OCI-LY1 (cell line): Measurements from ENCODE around the gene IL20.
A peak's percentile ranks its signal among the peaks of the same experiment; 100 is the strongest.

Experiments
- H2AFZ ChIP-seq: fragments of 200-600 bp; sonication (generic), shearing (Covaris generic); 2 replicates; pipeline ENCODE4 v1.6.0; 2014; ENCODE audit warnings: antibody characterized with exemption, mild to moderate bottlenecking, low read length
- H3F3A ChIP-seq: fragments of 200-600 bp; sonication (generic), shearing (Covaris generic); 2 replicates; pipeline ENCODE4 v1.6.0; 2014; ENCODE audit warnings: mild to moderate bottlenecking, antibody characterized with exemption, low read length, moderate library complexity; ENCODE audit not compliant: insufficient read depth
- H3K27ac ChIP-seq: fragments of 200-600 bp; sonication (generic); 2 replicates; pipeline ENCODE4 v1.5.1; 2014; ENCODE audit warnings: low read length, mixed run types, mild to moderate bottlenecking, low read depth; ENCODE audit not compliant: poor library complexity, severe bottlenecking
- H3K27me3 ChIP-seq: fragments of 200-600 bp; sonication (generic); 2 replicates; pipeline ENCODE4 v1.6.0; 2014; ENCODE audit warnings: antibody characterized with exemption, mild to moderate bottlenecking, low read length, moderate library complexity; ENCODE audit not compliant: insufficient read depth
- H3K36me3 ChIP-seq: fragments of 200-600 bp; sonication (generic); 2 replicates; pipeline ENCODE4 v1.6.1; 2014; ENCODE audit warnings: mild to moderate bottlenecking, antibody characterized with exemption, low read length, moderate library complexity, mixed read lengths; ENCODE audit not compliant: insufficient read depth
- H3K4me1 ChIP-seq: fragments of 200-600 bp; sonication (generic); 2 replicates; pipeline ENCODE4 v1.5.1; 2014; ENCODE audit warnings: mild to moderate bottlenecking, low read length, moderate library complexity; ENCODE audit not compliant: insufficient read depth, severe bottlenecking
- H3K4me2 ChIP-seq: fragments of 200-600 bp; sonication (generic), shearing (Covaris generic); 2 replicates; pipeline ENCODE4 v1.6.1; 2014; ENCODE audit warnings: low read length
- H3K4me3 ChIP-seq: fragments of 200-600 bp; sonication (generic); 2 replicates; pipeline ENCODE4 v1.5.1; 2014; ENCODE audit warnings: low read length, low read depth, mild to moderate bottlenecking, mixed read lengths; ENCODE audit not compliant: poor library complexity, severe bottlenecking
- H3K79me2 ChIP-seq: fragments of 200-600 bp; shearing (Covaris generic); 2 replicates; pipeline ENCODE4 v1.6.1; 2016; ENCODE audit warnings: mixed run types, low read length, mixed read lengths; ENCODE audit not compliant: insufficient read depth
- H3K9ac ChIP-seq: fragments of 200-600 bp; sonication (generic), shearing (Covaris generic); 2 replicates; pipeline ENCODE4 v1.6.1; 2014; ENCODE audit warnings: mild to moderate bottlenecking, low read length, mixed read lengths
- H3K9me2 ChIP-seq: fragments of 200-600 bp; sonication (generic), shearing (Covaris generic); 2 replicates; pipeline ENCODE4 v1.6.1; 2014; ENCODE audit warnings: low read depth, mild to moderate bottlenecking, low read length, mixed read lengths
- H3K9me3 ChIP-seq: fragments of 200-600 bp; shearing (Covaris generic); 2 replicates; pipeline ENCODE4 v1.6.1; 2014; ENCODE audit warnings: low read length, mixed read lengths
- H4K20me1 ChIP-seq: fragments of 200-600 bp; sonication (generic), shearing (Covaris generic); 2 replicates; pipeline ENCODE4 v1.6.0; 2016; ENCODE audit warnings: mild to moderate bottlenecking, low read length; ENCODE audit not compliant: insufficient read depth
- EZH2 ChIP-seq: fragments of 200-600 bp; sonication (generic), shearing (Covaris generic); IDR thresholded peaks from 2 replicates; pipeline ENCODE4 v1.8.0; 2017; ENCODE audit warnings: borderline replicate concordance, mixed run types, mild to moderate bottlenecking, antibody characterized with exemption, low read length, moderate library complexity, mixed read lengths
- TF ChIP-seq, protein P1 (sequence below): fragments of 200-600 bp; sonication (generic), shearing (Covaris generic); IDR thresholded peaks from 2 replicates; pipeline ENCODE4 v1.5.1; 2017; ENCODE audit warnings: mild to moderate bottlenecking, antibody characterized with exemption, low read length, moderate library complexity, mixed read lengths

Gene IL20

DNA sequence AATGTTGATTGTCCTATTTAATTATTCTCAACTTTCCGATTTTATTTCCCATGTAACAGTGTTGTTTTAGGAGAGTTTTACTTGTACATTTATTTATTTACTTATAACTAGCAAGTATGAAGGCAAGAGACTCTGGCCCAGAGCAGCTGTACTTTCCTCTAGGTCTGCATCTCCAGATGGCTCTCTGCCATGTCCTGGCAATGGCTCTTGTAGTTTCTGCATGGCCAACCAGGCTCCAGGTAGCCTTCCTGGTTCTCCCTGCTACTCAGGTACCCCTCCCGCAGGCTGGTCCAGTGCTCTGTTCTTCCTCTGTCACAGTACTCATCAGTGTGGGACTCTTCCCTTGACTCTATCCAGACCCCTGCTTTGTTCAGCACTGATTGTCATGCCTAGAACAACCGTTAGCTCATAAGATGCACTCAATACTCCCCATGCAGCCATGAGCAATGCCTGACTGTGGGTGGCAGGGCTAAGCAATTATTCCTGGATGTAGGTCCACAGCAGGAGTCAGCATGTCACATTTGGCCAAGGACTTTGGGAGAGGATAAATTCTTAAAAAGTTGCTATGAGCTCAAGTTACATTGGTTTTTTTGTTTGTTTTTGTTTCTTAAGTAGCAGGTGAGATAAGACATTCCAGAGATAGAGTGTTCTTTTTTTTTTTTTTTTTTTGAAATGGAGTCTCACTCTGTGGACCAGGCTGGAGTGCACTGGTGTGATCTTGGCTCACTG, 10.9 kb upstream of the IL20 start:
- Histone ChIP-seq H4K20me1 (no peaks in the 10 kb centered on the region), H3K4me3 (no peak overlapping the region), H3K27me3 (no peaks in the 10 kb centered on the region; the same call in 1 of the 2 replicates), H3K9ac (no peak overlapping the region), H3K79me2 (no peaks in the 10 kb centered on the region), H3K4me2 (no peak overlapping the region), H2AFZ (no peak overlapping the region), H3K9me3 (no peaks in the 10 kb centered on the region), H3K9me2 (no peaks in the 10 kb centered on the region), H3F3A (no peaks in the 10 kb centered on the region), H3K4me1 (no peaks in the 10 kb centered on the region), H3K27ac (no peak overlapping the region), H3K36me3 (no peaks in the 10 kb centered on the region)
- TF ChIP-seq EZH2, result no peak
- TF ChIP-seq, protein P1, sequence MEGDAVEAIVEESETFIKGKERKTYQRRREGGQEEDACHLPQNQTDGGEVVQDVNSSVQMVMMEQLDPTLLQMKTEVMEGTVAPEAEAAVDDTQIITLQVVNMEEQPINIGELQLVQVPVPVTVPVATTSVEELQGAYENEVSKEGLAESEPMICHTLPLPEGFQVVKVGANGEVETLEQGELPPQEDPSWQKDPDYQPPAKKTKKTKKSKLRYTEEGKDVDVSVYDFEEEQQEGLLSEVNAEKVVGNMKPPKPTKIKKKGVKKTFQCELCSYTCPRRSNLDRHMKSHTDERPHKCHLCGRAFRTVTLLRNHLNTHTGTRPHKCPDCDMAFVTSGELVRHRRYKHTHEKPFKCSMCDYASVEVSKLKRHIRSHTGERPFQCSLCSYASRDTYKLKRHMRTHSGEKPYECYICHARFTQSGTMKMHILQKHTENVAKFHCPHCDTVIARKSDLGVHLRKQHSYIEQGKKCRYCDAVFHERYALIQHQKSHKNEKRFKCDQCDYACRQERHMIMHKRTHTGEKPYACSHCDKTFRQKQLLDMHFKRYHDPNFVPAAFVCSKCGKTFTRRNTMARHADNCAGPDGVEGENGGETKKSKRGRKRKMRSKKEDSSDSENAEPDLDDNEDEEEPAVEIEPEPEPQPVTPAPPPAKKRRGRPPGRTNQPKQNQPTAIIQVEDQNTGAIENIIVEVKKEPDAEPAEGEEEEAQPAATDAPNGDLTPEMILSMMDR, result no peak

DNA sequence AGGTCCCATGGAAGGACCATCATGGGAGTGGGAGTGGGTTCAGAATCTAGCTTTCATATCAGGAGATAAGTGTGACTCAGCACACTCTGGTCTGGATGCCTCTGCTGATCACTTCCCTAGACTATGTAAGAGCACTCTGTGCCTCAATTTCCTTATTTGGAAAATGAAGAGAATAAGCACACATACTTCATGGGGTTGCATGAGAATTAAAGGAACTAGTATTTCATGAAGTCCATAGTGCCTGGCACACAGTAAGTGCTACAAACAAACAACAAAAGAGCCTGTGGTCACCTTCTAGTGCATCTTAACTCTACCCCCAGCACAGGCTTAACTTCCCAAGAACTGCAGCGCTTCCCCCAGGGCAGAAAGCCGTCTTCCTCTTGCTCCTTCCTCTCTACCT, 9.6 kb upstream of the IL20 start:
- no peak overlapping the region for H2AFZ ChIP-seq
- no peak overlapping the region for H3K4me3 ChIP-seq
- H3K27ac ChIP-seq, result no peak overlapping the region
- H3K27me3 ChIP-seq, result no peaks in the 10 kb centered on the region; the same call in 1 of the 2 replicates
- H3K9me3 ChIP-seq, result no peaks in the 10 kb centered on the region
- H3K79me2 ChIP-seq, result no peaks in the 10 kb centered on the region
- no peak for TF ChIP-seq EZH2
- TF ChIP-seq, protein P1, result no peak
- H4K20me1 ChIP-seq, result no peaks in the 10 kb centered on the region
- H3K36me3 ChIP-seq, result no peaks in the 10 kb centered on the region
- H3F3A ChIP-seq, result no peaks in the 10 kb centered on the region
- H3K4me1 ChIP-seq, result no peaks in the 10 kb centered on the region
- H3K4me2 ChIP-seq, result no peak overlapping the region
- no peak overlapping the region for H3K9ac ChIP-seq
- no peaks in the 10 kb centered on the region for H3K9me2 ChIP-seq

DNA sequence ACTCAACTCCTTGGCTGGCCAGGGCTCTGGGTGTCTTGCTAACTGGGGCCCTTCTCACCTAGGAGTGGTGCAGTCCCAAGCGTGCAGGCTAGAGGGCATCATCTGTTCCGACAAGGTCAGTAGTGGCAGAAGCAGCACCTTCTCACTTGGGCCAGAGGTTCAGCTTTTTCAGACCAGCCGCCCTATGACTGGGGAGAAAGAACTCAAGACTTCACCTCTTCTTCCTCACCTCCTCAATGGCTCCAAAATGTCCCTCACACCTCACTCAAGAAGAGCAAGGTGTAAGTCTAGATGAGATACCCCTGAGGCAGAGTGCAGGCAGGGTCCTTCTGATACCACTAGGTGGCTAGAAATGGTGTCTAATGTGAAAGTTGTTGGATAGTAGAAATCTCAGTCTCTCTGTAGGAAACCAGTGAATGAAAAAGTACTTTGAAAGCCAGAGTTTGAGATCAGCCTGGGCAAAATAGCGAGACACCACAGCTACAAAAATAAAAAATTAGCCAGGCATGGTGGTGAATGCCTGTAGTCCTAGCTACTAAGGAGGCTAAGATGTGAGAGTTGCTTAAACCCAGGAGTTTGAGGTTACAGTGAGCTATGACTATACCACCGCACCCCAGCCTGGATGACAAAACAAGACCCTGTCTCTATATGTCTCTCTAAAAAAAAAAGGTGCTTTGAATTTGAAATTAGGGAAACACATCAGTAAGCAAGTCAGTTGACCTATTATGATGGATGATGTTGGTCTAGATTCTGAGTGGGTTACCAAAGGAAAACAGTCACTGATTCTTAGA, 8.6 kb upstream of the IL20 start:
- H4K20me1 ChIP-seq, result no peaks in the 10 kb centered on the region
- H2AFZ ChIP-seq, result no peak overlapping the region
- no peak overlapping the region for H3K9ac ChIP-seq
- no peaks in the 10 kb centered on the region for H3K9me2 ChIP-seq
- H3K4me1 ChIP-seq, result no peaks in the 10 kb centered on the region
- no peak overlapping the region for H3K4me2 ChIP-seq
- H3F3A ChIP-seq, result no peaks in the 10 kb centered on the region
- no peak overlapping the region for H3K4me3 ChIP-seq
- H3K27me3 ChIP-seq, result no peaks in the 10 kb centered on the region; the same call in 1 of the 2 replicates
- no peaks in the 10 kb centered on the region for H3K36me3 ChIP-seq
- no peak overlapping the region for H3K27ac ChIP-seq
- no peaks in the 10 kb centered on the region for H3K79me2 ChIP-seq
- TF ChIP-seq EZH2, result no peak
- TF ChIP-seq, protein P1, result peak; percentile 82
- no peaks in the 10 kb centered on the region for H3K9me3 ChIP-seq
